Thyroid gland (tissue), 4 donors: Measurements from ENCODE around the gene CYP4X1.

ENCODE experiments used
- POLR2A ChIP-seq, 2 donors: fragments of 450-650 bp; IDR thresholded peaks; one replicate each; pipeline ENCODE4 v1.6.1; 2017; ENCODE audit warnings: antibody characterized with exemption in 2 of 2, mild to moderate bottlenecking in 2 of 2, moderate library complexity in 1 of 2
- TF ChIP-seq, protein P1 (sequence below), 6 experiments: fragments of 200-600 bp in 3 of 6; fragments of 450-650 bp in 3 of 6; sonication (generic) in 3 of 6; IDR thresholded peaks; one replicate each; pipeline ENCODE4 v1.5.1; 2016 to 2019; ENCODE audit warnings: antibody characterized with exemption in 6 of 6, mild to moderate bottlenecking in 2 of 6, inconsistent platforms in 1 of 6, moderate library complexity in 1 of 6

DNA sequence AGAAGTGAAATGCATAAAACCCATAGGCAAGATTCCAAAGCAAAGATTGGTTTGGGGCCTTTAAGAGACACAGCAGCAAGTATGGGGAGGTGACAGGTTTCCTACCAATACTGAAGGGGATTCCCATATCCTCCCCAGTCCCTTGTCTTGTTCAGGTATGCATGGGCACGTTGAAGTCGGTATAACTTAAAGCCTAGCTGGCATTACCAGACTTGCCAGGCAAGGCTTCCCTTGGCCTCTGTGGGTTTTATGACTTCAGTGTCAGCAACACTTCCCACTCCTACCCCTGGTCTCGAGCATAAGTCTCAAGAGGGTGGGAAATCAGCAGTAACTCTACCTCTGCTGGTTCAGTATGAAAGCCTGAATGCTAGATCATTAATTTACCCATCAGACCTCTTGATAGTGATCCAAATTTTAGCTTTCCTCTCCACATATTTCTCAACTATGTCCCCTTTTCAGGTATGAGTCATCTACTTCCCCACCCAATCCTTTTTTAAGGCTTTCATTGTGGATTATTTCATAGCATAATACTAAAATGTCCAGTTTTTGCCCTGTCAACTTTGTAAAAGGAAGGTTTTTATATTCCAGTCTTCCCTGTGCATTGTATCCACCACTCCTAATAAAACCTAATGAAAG is 6.8 kb downstream of the CYP4X1 start:
- TF ChIP-seq, protein P1, sequence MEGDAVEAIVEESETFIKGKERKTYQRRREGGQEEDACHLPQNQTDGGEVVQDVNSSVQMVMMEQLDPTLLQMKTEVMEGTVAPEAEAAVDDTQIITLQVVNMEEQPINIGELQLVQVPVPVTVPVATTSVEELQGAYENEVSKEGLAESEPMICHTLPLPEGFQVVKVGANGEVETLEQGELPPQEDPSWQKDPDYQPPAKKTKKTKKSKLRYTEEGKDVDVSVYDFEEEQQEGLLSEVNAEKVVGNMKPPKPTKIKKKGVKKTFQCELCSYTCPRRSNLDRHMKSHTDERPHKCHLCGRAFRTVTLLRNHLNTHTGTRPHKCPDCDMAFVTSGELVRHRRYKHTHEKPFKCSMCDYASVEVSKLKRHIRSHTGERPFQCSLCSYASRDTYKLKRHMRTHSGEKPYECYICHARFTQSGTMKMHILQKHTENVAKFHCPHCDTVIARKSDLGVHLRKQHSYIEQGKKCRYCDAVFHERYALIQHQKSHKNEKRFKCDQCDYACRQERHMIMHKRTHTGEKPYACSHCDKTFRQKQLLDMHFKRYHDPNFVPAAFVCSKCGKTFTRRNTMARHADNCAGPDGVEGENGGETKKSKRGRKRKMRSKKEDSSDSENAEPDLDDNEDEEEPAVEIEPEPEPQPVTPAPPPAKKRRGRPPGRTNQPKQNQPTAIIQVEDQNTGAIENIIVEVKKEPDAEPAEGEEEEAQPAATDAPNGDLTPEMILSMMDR (IDR thresholded peaks at IDR 0.05), result no peak
- no peak for TF ChIP-seq POLR2A (IDR thresholded peaks at IDR 0.05)
